GM20000 (cell line): ENCODE measurements around the gene PTPRN2.

Experiments
- DNase-seq: peaks from one replicate; pipeline ENCODE4 v3.0.0; 2012; ENCODE audit warnings: low spot score
- CTCF ChIP-seq: IDR thresholded peaks from 2 replicates; pipeline ENCODE4 v1.5.1; 2012; ENCODE audit warnings: mild to moderate bottlenecking, control low read depth; ENCODE audit errors: extremely low read depth, missing control alignments

PTPRN2 gene

GRCh38 chr7:158531661-158532060 lies 56.0 kb downstream of the PTPRN2 start:
- no peak for TF ChIP-seq CTCF
- DNase-seq: no peak

GRCh38 chr7:158530800-158531609 lies 56.6 kb downstream of the PTPRN2 start:
- DNase-seq: no peak
- TF ChIP-seq CTCF: no peak

- TF ChIP-seq CTCF: no peak
- no peak for DNase-seq
Observed at GRCh38 chr7:158529181-158530096, 58.2 kb downstream of the PTPRN2 start.

GRCh38 chr7:158527915-158528502 lies 59.6 kb downstream of the PTPRN2 start:
- no peak for DNase-seq

GRCh38 chr7:158527495-158527894 lies 60.1 kb downstream of the PTPRN2 start:
- no peak for TF ChIP-seq CTCF
- no peak for DNase-seq

More at GRCh38 chr7:158527915-158528502, 59.6 kb downstream of the PTPRN2 start:
- no peak for TF ChIP-seq CTCF

- no peak for TF ChIP-seq CTCF
- DNase-seq: no peak
Observed at GRCh38 chr7:158527038-158527437, 60.6 kb downstream of the PTPRN2 start.

- TF ChIP-seq CTCF: no peak
- DNase-seq: no peak
Observed at GRCh38 chr7:158526531-158526930, 61.1 kb downstream of the PTPRN2 start.
